Mesendoderm (in vitro differentiated cells): ENCODE data around the gene HORMAD2.

Experiments used
- DNase-seq: peaks from one replicate; pipeline ENCODE4 v3.0.0; 2013
- H2AK5ac ChIP-seq: 2 replicates; pipeline ENCODE4 v1.6.1; 2013; ENCODE audit warnings: low read length, inconsistent platforms
- H2BK120ac ChIP-seq: 2 replicates; pipeline ENCODE4 v1.6.1; 2013; ENCODE audit warnings: low read depth, mild to moderate bottlenecking, low read length, moderate library complexity, mixed read lengths
- H2BK15ac ChIP-seq: replicated peaks from 2 replicates; pipeline ENCODE4 v1.6.1; 2013; ENCODE audit warnings: low read depth, mild to moderate bottlenecking, moderate library complexity
- H2BK5ac ChIP-seq: 2 replicates; pipeline ENCODE4 v1.6.1; 2013; ENCODE audit warnings: low read length, inconsistent platforms
- H3K18ac ChIP-seq: 2 replicates; pipeline ENCODE4 v1.6.1; 2013; ENCODE audit warnings: mild to moderate bottlenecking, low read length, mixed read lengths
- H3K23ac ChIP-seq: one replicate; pipeline ENCODE4 v1.6.1; 2013; ENCODE audit warnings: low read length
- H3K27ac ChIP-seq: 2 replicates; pipeline ENCODE4 v1.5.1; 2013; ENCODE audit warnings: low read depth, mild to moderate bottlenecking, inconsistent platforms, low read length, moderate library complexity
- H3K27me3 ChIP-seq: 2 replicates; pipeline ENCODE4 v1.6.1; 2013; ENCODE audit warnings: low read length, control low read depth, mild to moderate bottlenecking, inconsistent platforms; ENCODE audit not compliant: insufficient read depth, poor library complexity
- H3K36me3 ChIP-seq: 2 replicates; pipeline ENCODE4 v1.6.1; 2013; ENCODE audit warnings: low read length, inconsistent platforms; ENCODE audit not compliant: control insufficient read depth, insufficient read depth
- H3K4ac ChIP-seq: one replicate; pipeline ENCODE4 v1.6.1; 2013; ENCODE audit warnings: low read depth, mild to moderate bottlenecking, low read length, moderate library complexity
- H3K4me1 ChIP-seq: 2 replicates; pipeline ENCODE4 v1.6.1; 2013; ENCODE audit warnings: low read depth, low read length, inconsistent platforms; ENCODE audit not compliant: control insufficient read depth
- H3K4me2 ChIP-seq: 2 replicates; pipeline ENCODE4 v1.6.1; 2013; ENCODE audit warnings: low read length
- H3K4me3 ChIP-seq: 2 replicates; pipeline ENCODE4 v1.5.1; 2013; ENCODE audit warnings: mild to moderate bottlenecking, low read length
- H3K56ac ChIP-seq: one replicate; pipeline ENCODE4 v1.6.1; 2013; ENCODE audit warnings: low read length
- H3K79me1 ChIP-seq: 2 replicates; pipeline ENCODE4 v1.6.1; 2013; ENCODE audit warnings: low read length, inconsistent platforms
- H3K79me2 ChIP-seq: 2 replicates; pipeline ENCODE4 v1.6.1; 2013; ENCODE audit warnings: mild to moderate bottlenecking, low read length; ENCODE audit not compliant: control insufficient read depth, insufficient read depth
- H3K9ac ChIP-seq: 2 replicates; pipeline ENCODE4 v1.6.1; 2013; ENCODE audit warnings: low read length, inconsistent platforms
- H4K5ac ChIP-seq: one replicate; pipeline ENCODE4 v1.6.1; 2013; ENCODE audit warnings: low read length
- H4K8ac ChIP-seq: one replicate; pipeline ENCODE4 v1.6.1; 2013; ENCODE audit warnings: low read depth, mild to moderate bottlenecking, control low read depth, low read length, moderate library complexity
- WGBS: extraction: QIAGEN DNeasy Blood & Tissue Kit; methylation state at CpG from one replicate; pipeline ENCODE4 v1.1.7; 2013; ENCODE audit warnings: low lambda C conversion rate, missing lambda C conversion rate; ENCODE audit not compliant: insufficient coverage; ENCODE audit errors: extremely low coverage; 5-methylcytosine and 5-hydroxymethylcytosine counted together

The HORMAD2 gene

DNA sequence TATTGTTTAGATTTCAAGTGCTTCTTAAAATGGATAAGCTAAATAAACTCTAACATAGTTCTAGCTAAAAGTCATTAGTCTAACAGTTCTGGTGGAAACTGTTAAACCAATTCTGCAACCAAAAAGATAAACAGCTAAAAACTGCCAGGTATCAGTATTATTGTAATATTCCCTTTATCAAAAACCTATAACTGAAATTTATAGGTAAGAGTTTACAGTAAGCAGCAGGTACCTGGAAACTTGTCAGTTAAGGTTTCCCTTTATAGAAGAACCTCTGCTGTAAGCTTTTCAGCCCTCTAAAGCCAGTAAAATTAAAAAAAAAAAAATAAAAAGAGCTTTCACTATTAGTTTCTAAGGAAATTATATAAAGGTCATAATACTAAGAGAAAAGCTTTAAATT, 105.3 kb downstream of the HORMAD2 start:
- Histone ChIP-seq H3K23ac (no peak overlapping the region), H3K79me1 (no peaks in the 10 kb centered on the region), H3K27ac (no peak overlapping the region), H3K79me2 (no peaks in the 10 kb centered on the region), H3K4ac (no peak overlapping the region), H3K27me3 (no peaks in the 10 kb centered on the region), H2BK5ac (no peak overlapping the region), H2BK120ac (no peak overlapping the region), H3K18ac (no peak overlapping the region), H2BK15ac (no peak overlapping the region), H2AK5ac (no peak overlapping the region), H3K9ac (no peak overlapping the region), H4K5ac (no peak overlapping the region), H3K4me3 (no peak overlapping the region), H4K8ac (no peak overlapping the region), H3K4me1 (no peaks in the 10 kb centered on the region), H3K36me3 (no peaks in the 10 kb centered on the region), H3K56ac (no peak overlapping the region), H3K4me2 (no peak overlapping the region)
- no peak for DNase-seq

DNA sequence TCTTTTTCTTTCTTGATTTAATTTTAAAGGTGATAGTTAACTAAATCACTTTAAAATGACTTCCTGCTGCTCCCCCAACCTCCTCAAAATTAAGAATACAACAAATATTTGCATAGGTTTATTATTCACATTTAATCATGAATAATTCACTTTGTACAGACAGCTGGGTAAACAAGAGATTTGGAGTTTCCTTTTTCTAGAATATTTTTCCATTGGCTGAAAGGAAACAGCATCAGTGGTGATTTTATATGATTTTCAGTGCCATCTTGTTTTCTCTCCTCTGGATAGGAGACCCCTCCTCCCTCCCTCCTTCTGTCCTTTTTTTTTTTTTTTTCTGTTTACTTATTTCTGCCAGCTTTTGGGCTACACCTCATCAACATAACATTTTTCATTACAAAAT, 105.8 kb downstream of the HORMAD2 start:
- DNase-seq = no peak
- H3K27ac ChIP-seq = no peak overlapping the region

GRCh38 chr22:30186510-30186909, 106.2 kb downstream of the HORMAD2 start:
- no peak overlapping the region for H2BK5ac ChIP-seq
- H3K4me2 ChIP-seq = no peak overlapping the region
- H2BK15ac ChIP-seq = no peak overlapping the region
- no peak overlapping the region for H2BK120ac ChIP-seq
- no peaks in the 10 kb centered on the region for H3K36me3 ChIP-seq
- H2AK5ac ChIP-seq = no peak overlapping the region
- H3K27ac ChIP-seq = no peak overlapping the region
- no peak overlapping the region for H3K18ac ChIP-seq
- no peaks in the 10 kb centered on the region for H3K79me1 ChIP-seq
- H4K5ac ChIP-seq = no peak overlapping the region
- H3K4me3 ChIP-seq = no peak overlapping the region
- no peaks in the 10 kb centered on the region for H3K79me2 ChIP-seq
- no peak for DNase-seq
- no peak overlapping the region for H4K8ac ChIP-seq
- H3K56ac ChIP-seq = no peak overlapping the region
- WGBS = no CpG with 5 or more reads among the region's 5 CpGs
- H3K27me3 ChIP-seq = no peaks in the 10 kb centered on the region
- no peak overlapping the region for H3K9ac ChIP-seq
- no peak overlapping the region for H3K4ac ChIP-seq
- H3K4me1 ChIP-seq = no peaks in the 10 kb centered on the region
- no peak overlapping the region for H3K23ac ChIP-seq

More for the DNA sequence above, 105.8 kb downstream of the HORMAD2 start:
- Histone ChIP-seq H3K79me2 (no peaks in the 10 kb centered on the region), H3K4me1 (no peaks in the 10 kb centered on the region), H4K5ac (no peak overlapping the region), H2BK120ac (no peak overlapping the region), H2AK5ac (no peak overlapping the region), H3K56ac (no peak overlapping the region), H3K79me1 (no peaks in the 10 kb centered on the region), H3K4ac (no peak overlapping the region), H3K36me3 (no peaks in the 10 kb centered on the region), H3K27me3 (no peaks in the 10 kb centered on the region), H2BK5ac (no peak overlapping the region), H3K4me2 (no peak overlapping the region), H2BK15ac (no peak overlapping the region), H3K9ac (no peak overlapping the region), H3K18ac (no peak overlapping the region), H3K4me3 (no peak overlapping the region), H3K23ac (no peak overlapping the region), H4K8ac (no peak overlapping the region)

DNA sequence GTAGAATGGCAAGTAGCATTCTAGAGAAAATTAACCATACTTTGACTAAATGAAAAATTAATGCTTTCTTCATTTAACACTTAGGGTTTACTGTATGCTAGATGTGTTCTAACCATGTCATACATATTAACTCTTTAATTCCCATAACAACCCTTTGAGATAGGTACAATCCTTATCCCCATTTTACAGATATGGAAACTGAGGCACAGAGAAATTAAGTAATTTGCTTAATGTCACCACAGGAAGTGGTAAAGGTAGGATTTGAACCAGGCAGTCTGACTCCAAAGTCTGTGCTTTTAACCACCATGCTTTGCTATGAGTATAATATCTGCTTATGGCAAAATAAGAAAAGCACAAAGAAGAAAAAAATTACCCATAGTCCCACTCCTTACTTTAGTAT, 106.8 kb downstream of the HORMAD2 start:
- Histone ChIP-seq H3K4ac (no peak overlapping the region), H3K9ac (no peak overlapping the region), H3K4me1 (no peaks in the 10 kb centered on the region), H2BK15ac (no peak overlapping the region), H3K4me3 (no peak overlapping the region), H3K56ac (no peak overlapping the region), H3K27ac (no peak overlapping the region), H4K5ac (no peak overlapping the region), H3K23ac (no peak overlapping the region), H3K4me2 (no peak overlapping the region), H3K79me2 (no peaks in the 10 kb centered on the region), H3K27me3 (no peaks in the 10 kb centered on the region), H2AK5ac (no peak overlapping the region), H4K8ac (no peak overlapping the region), H3K79me1 (no peaks in the 10 kb centered on the region), H3K18ac (no peak overlapping the region), H3K36me3 (no peaks in the 10 kb centered on the region), H2BK120ac (no peak overlapping the region), H2BK5ac (no peak overlapping the region)
- no peak for DNase-seq

- H2BK5ac ChIP-seq = no peak overlapping the region
- no peak overlapping the region for H4K5ac ChIP-seq
- no peak overlapping the region for H2BK15ac ChIP-seq
- H3K4me3 ChIP-seq = no peak overlapping the region
- H3K4me1 ChIP-seq = no peaks in the 10 kb centered on the region
- no peaks in the 10 kb centered on the region for H3K36me3 ChIP-seq
- no peak overlapping the region for H3K4me2 ChIP-seq
- no peak overlapping the region for H4K8ac ChIP-seq
- H2BK120ac ChIP-seq = no peak overlapping the region
- no peak overlapping the region for H2AK5ac ChIP-seq
- no peaks in the 10 kb centered on the region for H3K27me3 ChIP-seq
- no peak overlapping the region for H3K56ac ChIP-seq
- H3K27ac ChIP-seq = no peak overlapping the region
- H3K18ac ChIP-seq = no peak overlapping the region
- no peak overlapping the region for H3K9ac ChIP-seq
- peak; percentile 55 for DNase-seq
- no peaks in the 10 kb centered on the region for H3K79me2 ChIP-seq
- no CpG with 5 or more reads among the region's 3 CpGs for WGBS
- H3K79me1 ChIP-seq = no peaks in the 10 kb centered on the region
- no peak overlapping the region for H3K23ac ChIP-seq
- H3K4ac ChIP-seq = no peak overlapping the region
Observed at GRCh38 chr22:30187529-30188407, 107.5 kb downstream of the HORMAD2 start.

DNA sequence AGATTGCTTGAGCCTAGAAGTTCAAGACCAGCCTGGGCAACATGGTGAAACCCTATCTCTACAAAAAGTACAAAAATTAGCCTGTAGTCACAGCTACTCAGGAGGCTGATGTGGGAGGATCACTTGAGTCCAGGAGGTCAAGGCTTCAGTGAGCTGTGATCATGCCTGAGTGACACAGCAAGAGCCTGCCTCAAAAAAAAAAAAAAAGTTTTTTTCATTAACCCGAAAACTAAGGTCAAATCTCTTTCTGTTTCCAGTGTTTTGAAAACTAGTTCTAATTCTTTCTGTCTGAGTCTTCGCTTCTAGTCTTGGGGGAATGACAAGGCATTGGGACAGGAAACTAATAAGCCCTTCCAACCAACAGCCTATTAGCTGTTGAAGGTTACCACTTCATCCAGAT, 108.6 kb downstream of the HORMAD2 start:
- no peak overlapping the region for H4K5ac ChIP-seq

More for the DNA sequence above, 108.6 kb downstream of the HORMAD2 start:
- Histone ChIP-seq H2BK120ac (no peak overlapping the region), H2AK5ac (no peak overlapping the region), H3K56ac (no peak overlapping the region), H3K36me3 (no peaks in the 10 kb centered on the region), H3K79me1 (no peaks in the 10 kb centered on the region), H3K27ac (no peak overlapping the region), H2BK15ac (no peak overlapping the region), H3K27me3 (no peaks in the 10 kb centered on the region), H3K18ac (no peak overlapping the region), H3K4me3 (no peak overlapping the region), H3K79me2 (no peaks in the 10 kb centered on the region), H3K4me1 (no peaks in the 10 kb centered on the region), H3K23ac (no peak overlapping the region), H3K4ac (no peak overlapping the region), H2BK5ac (no peak overlapping the region), H4K8ac (no peak overlapping the region), H3K9ac (no peak overlapping the region), H3K4me2 (no peak overlapping the region)
- no CpG with 5 or more reads among the region's 2 CpGs for WGBS
- no peak for DNase-seq
